Measurements from ENCODE around the gene CCDC86.

Gene CCDC86

GRCh38 chr11:60863550-60864521 lies 21.9 kb downstream of the CCDC86 start:
- Histone ChIP-seq H3K4ac (ENCODE audit: low read depth, low read length) (no peak overlapping the region), H2BK5ac (ENCODE audit: low read depth, low read length, poor library complexity) (no peak overlapping the region), H3K4me2 (ENCODE audit: low read length) (no peak overlapping the region), H3K4me3 (ENCODE audit: low read depth, low read length) (no peak overlapping the region), H3K79me1 (ENCODE audit: low read length) (peaks cover 3% of the 10 kb centered on the region), H2AFZ (ENCODE audit: insufficient read depth, low read length, poor library complexity) (no peak overlapping the region), H2AK5ac (ENCODE audit: low read length) (no peak overlapping the region), H4K91ac (ENCODE audit: low read depth, low read length) (no peak overlapping the region), H3K79me2 (ENCODE audit: control insufficient read depth, insufficient read depth, low read length, poor library complexity) (no peaks in the 10 kb centered on the region), H4K12ac (ENCODE audit: low read depth, low read length) (no peak overlapping the region), H3K27me3 (ENCODE audit: insufficient read depth, low read length) (no peaks in the 10 kb centered on the region), H3K4me1 (ENCODE audit: control insufficient read depth in 1 of 2, insufficient read depth in 2 of 2, low read length in 2 of 2) (peaks cover 4 to 5% of the 10 kb centered on the region in 2 experiments), H2BK120ac (ENCODE audit: insufficient read depth, low read length, poor library complexity) (no peak overlapping the region), H3K14ac (ENCODE audit: low read length) (no peak overlapping the region), H4K8ac (ENCODE audit: low read depth, low read length) (no peak overlapping the region), H3K36me3 (ENCODE audit: control insufficient read depth in 1 of 2, insufficient read depth in 2 of 2, low read length in 2 of 2) (no peaks in the 10 kb centered on the region), H3K18ac (ENCODE audit: low read length) (no peak overlapping the region), H2BK12ac (ENCODE audit: low read length) (no peak overlapping the region), H3K9ac (ENCODE audit: low read length) (no peak overlapping the region), H3K27ac (ENCODE audit: low read depth, low read length) (no peak overlapping the region), H3K9me3 (ENCODE audit: insufficient read depth, low read depth, low read length) (no peaks in the 10 kb centered on the region), H3K23ac (ENCODE audit: low read length) (no peak overlapping the region)
- WGBS (ENCODE audit: extremely low coverage, insufficient coverage, insufficient read length), result no CpG with 5 or more reads among the region's 16 CpGs
- no peak for DNase-seq

- Histone ChIP-seq H3K4me2 (ENCODE audit: low read length) (no peak overlapping the region), H3K36me3 (ENCODE audit: control insufficient read depth in 1 of 2, insufficient read depth in 2 of 2, low read length in 2 of 2) (no peaks in the 10 kb centered on the region), H3K27ac (ENCODE audit: low read depth, low read length) (no peak overlapping the region), H3K79me1 (ENCODE audit: low read length) (peaks cover 3% of the 10 kb centered on the region), H3K4me1 (ENCODE audit: control insufficient read depth in 1 of 2, insufficient read depth in 2 of 2, low read length in 2 of 2) (peaks cover 4 to 5% of the 10 kb centered on the region in 2 experiments), H3K23ac (ENCODE audit: low read length) (peak overlapping the region; percentile 37), H3K9me3 (ENCODE audit: insufficient read depth, low read depth, low read length) (no peaks in the 10 kb centered on the region), H3K27me3 (ENCODE audit: insufficient read depth, low read length) (no peaks in the 10 kb centered on the region), H4K12ac (ENCODE audit: low read depth, low read length) (no peak overlapping the region), H3K79me2 (ENCODE audit: control insufficient read depth, insufficient read depth, low read length, poor library complexity) (no peaks in the 10 kb centered on the region), H2BK12ac (ENCODE audit: low read length) (no peak overlapping the region), H2BK5ac (ENCODE audit: low read depth, low read length, poor library complexity) (no peak overlapping the region), H3K14ac (ENCODE audit: low read length) (no peak overlapping the region), H3K18ac (ENCODE audit: low read length) (no peak overlapping the region), H2BK120ac (ENCODE audit: insufficient read depth, low read length, poor library complexity) (no peak overlapping the region), H2AFZ (ENCODE audit: insufficient read depth, low read length, poor library complexity) (no peak overlapping the region), H4K91ac (ENCODE audit: low read depth, low read length) (no peak overlapping the region), H3K9ac (ENCODE audit: low read length) (no peak overlapping the region), H3K4ac (ENCODE audit: low read depth, low read length) (no peak overlapping the region), H4K8ac (ENCODE audit: low read depth, low read length) (no peak overlapping the region), H2AK5ac (ENCODE audit: low read length) (no peak overlapping the region), H3K4me3 (ENCODE audit: low read depth, low read length) (no peak overlapping the region)
- DNase-seq, result no peak
- WGBS (ENCODE audit: extremely low coverage, insufficient coverage, insufficient read length), result no CpG with 5 or more reads among the region's 7 CpGs
These were observed 23.1 kb downstream of the CCDC86 start for GRCh38 chr11:60864856-60865513.

GRCh38 chr11:60866911-60867870 lies 25.3 kb downstream of the CCDC86 start, which contains the start of gene ZP1:
Gene ZP1, plus strand, starts transcription at chr11:60867542. Its CDS starts 20 bp downstream, at chr11:60867562.
- WGBS (ENCODE audit: extremely low coverage, insufficient coverage, insufficient read length), result no CpG with 5 or more reads among the region's 13 CpGs
- Histone ChIP-seq H3K36me3 (ENCODE audit: control insufficient read depth in 1 of 2, insufficient read depth in 2 of 2, low read length in 2 of 2) (no peaks in the 10 kb centered on the region), H3K79me2 (ENCODE audit: control insufficient read depth, insufficient read depth, low read length, poor library complexity) (no peaks in the 10 kb centered on the region), H4K91ac (ENCODE audit: low read depth, low read length) (peak within 1 kb of the TSS; percentile 80), H2BK12ac (ENCODE audit: low read length) (no peak within 1 kb of the TSS), H3K18ac (ENCODE audit: low read length) (no peak within 1 kb of the TSS), H4K8ac (ENCODE audit: low read depth, low read length) (peak within 1 kb of the TSS; percentile 43), H4K12ac (ENCODE audit: low read depth, low read length) (no peak within 1 kb of the TSS), H3K27me3 (ENCODE audit: insufficient read depth, low read length) (no peaks in the 10 kb centered on the region), H2BK5ac (ENCODE audit: low read depth, low read length, poor library complexity) (no peak within 1 kb of the TSS), H3K9ac (ENCODE audit: low read length) (no peak within 1 kb of the TSS), H3K4me1 (ENCODE audit: control insufficient read depth in 1 of 2, insufficient read depth in 2 of 2, low read length in 2 of 2) (peaks cover 4 to 5% of the 10 kb centered on the region in 2 experiments), H3K4me2 (ENCODE audit: low read length) (no peak within 1 kb of the TSS), H2BK120ac (ENCODE audit: insufficient read depth, low read length, poor library complexity) (peak within 1 kb of the TSS; percentile 50), H3K79me1 (ENCODE audit: low read length) (peaks cover 3% of the 10 kb centered on the region), H2AK5ac (ENCODE audit: low read length) (peak within 1 kb of the TSS; percentile 11), H2AFZ (ENCODE audit: insufficient read depth, low read length, poor library complexity) (no peak within 1 kb of the TSS), H3K9me3 (ENCODE audit: insufficient read depth, low read depth, low read length) (no peaks in the 10 kb centered on the region), H3K4ac (ENCODE audit: low read depth, low read length) (no peak within 1 kb of the TSS), H3K27ac (ENCODE audit: low read depth, low read length) (peak within 1 kb of the TSS; percentile 22), H3K23ac (ENCODE audit: low read length) (no peak within 1 kb of the TSS), H3K4me3 (ENCODE audit: low read depth, low read length) (no peak within 1 kb of the TSS), H3K14ac (ENCODE audit: low read length) (no peak within 1 kb of the TSS)
- no peak for DNase-seq
